Neutrophil (primary cell): ENCODE measurements around the gene IL1RAPL2.

Experiments used
- H3K27ac ChIP-seq: fragments of 200-600 bp; sonication (generic); 2 replicates; pipeline ENCODE4 v1.5.1; 2016; ENCODE audit warnings: mild to moderate bottlenecking, moderate library complexity
- H3K27me3 ChIP-seq: fragments of 200-600 bp; sonication (generic); 2 replicates; pipeline ENCODE4 v1.6.0; 2016; ENCODE audit warnings: mild to moderate bottlenecking
- H3K36me3 ChIP-seq: fragments of 200-600 bp; sonication (generic); 2 replicates; pipeline ENCODE4 v1.5.1; 2017
- H3K4me1 ChIP-seq, 2 experiments: fragments of 200-600 bp in 1 of 2; sonication (generic) in 1 of 2; 1 replicate in 1 of 2; 2 replicates in 1 of 2; pipeline versions ENCODE4 v1.5.1 to v1.6.1; 2013 to 2016; ENCODE audit warnings: low read depth in 1 of 2, low read length in 1 of 2, mild to moderate bottlenecking in 1 of 2, moderate library complexity in 1 of 2; ENCODE audit not compliant: control insufficient read depth in 1 of 2, insufficient read depth in 1 of 2
- H3K4me3 ChIP-seq, 2 experiments: fragments of 200-600 bp in 1 of 2; sonication (generic) in 1 of 2; 1 replicate in 1 of 2; 2 replicates in 1 of 2; pipeline ENCODE4 v1.5.1; 2013 to 2016; ENCODE audit warnings: low read depth in 1 of 2, low read length in 1 of 2, mild to moderate bottlenecking in 1 of 2, moderate library complexity in 1 of 2
- H3K9me3 ChIP-seq: fragments of 200-600 bp; sonication (generic); 2 replicates; pipeline ENCODE4 v1.5.1; 2016
- TF ChIP-seq, protein P1 (sequence below): fragments of 200-600 bp; sonication (generic); IDR thresholded peaks from 2 replicates; pipeline ENCODE4 v1.5.1; 2016; ENCODE audit warnings: antibody characterized with exemption

Gene IL1RAPL2

GRCh38 chrX:105553118-105553517 is 987.1 kb downstream of the IL1RAPL2 start:
- Histone ChIP-seq H3K9me3 (no peaks in the 10 kb centered on the region), H3K27me3 (no peaks in the 10 kb centered on the region), H3K4me1 (no peaks in the 10 kb centered on the region), H3K36me3 (no peaks in the 10 kb centered on the region), H3K27ac (no peak overlapping the region), H3K4me3 (no peak overlapping the region)
- TF ChIP-seq, protein P1, sequence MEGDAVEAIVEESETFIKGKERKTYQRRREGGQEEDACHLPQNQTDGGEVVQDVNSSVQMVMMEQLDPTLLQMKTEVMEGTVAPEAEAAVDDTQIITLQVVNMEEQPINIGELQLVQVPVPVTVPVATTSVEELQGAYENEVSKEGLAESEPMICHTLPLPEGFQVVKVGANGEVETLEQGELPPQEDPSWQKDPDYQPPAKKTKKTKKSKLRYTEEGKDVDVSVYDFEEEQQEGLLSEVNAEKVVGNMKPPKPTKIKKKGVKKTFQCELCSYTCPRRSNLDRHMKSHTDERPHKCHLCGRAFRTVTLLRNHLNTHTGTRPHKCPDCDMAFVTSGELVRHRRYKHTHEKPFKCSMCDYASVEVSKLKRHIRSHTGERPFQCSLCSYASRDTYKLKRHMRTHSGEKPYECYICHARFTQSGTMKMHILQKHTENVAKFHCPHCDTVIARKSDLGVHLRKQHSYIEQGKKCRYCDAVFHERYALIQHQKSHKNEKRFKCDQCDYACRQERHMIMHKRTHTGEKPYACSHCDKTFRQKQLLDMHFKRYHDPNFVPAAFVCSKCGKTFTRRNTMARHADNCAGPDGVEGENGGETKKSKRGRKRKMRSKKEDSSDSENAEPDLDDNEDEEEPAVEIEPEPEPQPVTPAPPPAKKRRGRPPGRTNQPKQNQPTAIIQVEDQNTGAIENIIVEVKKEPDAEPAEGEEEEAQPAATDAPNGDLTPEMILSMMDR: no peak

DNA sequence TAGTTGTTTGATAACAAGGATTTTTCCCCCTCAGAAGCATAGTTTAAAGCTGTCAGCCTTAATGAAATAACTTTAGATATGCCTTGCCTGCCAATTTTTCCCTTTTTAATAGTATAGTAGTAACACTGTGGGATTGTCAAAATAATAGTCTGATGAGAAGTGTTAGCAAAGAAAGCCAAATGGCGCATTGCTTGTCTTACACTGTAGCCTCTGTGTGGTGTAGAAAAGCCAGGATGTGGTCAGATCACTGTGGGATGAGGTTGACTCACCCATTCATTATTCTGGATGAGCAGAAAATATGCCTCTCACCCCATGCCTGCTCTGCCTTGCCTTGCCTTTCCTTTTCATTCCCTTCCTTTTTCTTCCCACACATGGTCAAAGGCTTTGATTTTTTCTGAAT is 998.5 kb downstream of the IL1RAPL2 start:
- no peak overlapping the region for H3K27ac ChIP-seq
- H3K27me3 ChIP-seq: no peaks in the 10 kb centered on the region
- H3K4me3 ChIP-seq: no peak overlapping the region
- no peaks in the 10 kb centered on the region for H3K9me3 ChIP-seq
- TF ChIP-seq, protein P1: no peak
- H3K36me3 ChIP-seq: no peaks in the 10 kb centered on the region
- no peaks in the 10 kb centered on the region for H3K4me1 ChIP-seq

- Histone ChIP-seq H3K9me3 (no peaks in the 10 kb centered on the region), H3K4me3 (no peak overlapping the region), H3K36me3 (no peaks in the 10 kb centered on the region), H3K27ac (no peak overlapping the region), H3K4me1 (no peaks in the 10 kb centered on the region), H3K27me3 (no peaks in the 10 kb centered on the region)
- TF ChIP-seq, protein P1: no peak
Observed at GRCh38 chrX:105565856-105566255, 999.9 kb downstream of the IL1RAPL2 start.

- Histone ChIP-seq H3K36me3 (no peaks in the 10 kb centered on the region), H3K4me1 (no peaks in the 10 kb centered on the region), H3K27me3 (no peaks in the 10 kb centered on the region), H3K9me3 (no peaks in the 10 kb centered on the region), H3K4me3 (no peak overlapping the region), H3K27ac (no peak overlapping the region)
- TF ChIP-seq, protein P1: no peak
Observed at GRCh38 chrX:105567082-105567481, 1001.1 kb downstream of the IL1RAPL2 start.

GRCh38 chrX:105608745-105609144 is 1042.7 kb downstream of the IL1RAPL2 start:
- no peak overlapping the region for H3K27ac ChIP-seq
- no peaks in the 10 kb centered on the region for H3K4me1 ChIP-seq
- H3K36me3 ChIP-seq: no peaks in the 10 kb centered on the region
- TF ChIP-seq, protein P1: no peak
- no peak overlapping the region for H3K4me3 ChIP-seq
- H3K27me3 ChIP-seq: no peaks in the 10 kb centered on the region
- H3K9me3 ChIP-seq: no peaks in the 10 kb centered on the region

DNA sequence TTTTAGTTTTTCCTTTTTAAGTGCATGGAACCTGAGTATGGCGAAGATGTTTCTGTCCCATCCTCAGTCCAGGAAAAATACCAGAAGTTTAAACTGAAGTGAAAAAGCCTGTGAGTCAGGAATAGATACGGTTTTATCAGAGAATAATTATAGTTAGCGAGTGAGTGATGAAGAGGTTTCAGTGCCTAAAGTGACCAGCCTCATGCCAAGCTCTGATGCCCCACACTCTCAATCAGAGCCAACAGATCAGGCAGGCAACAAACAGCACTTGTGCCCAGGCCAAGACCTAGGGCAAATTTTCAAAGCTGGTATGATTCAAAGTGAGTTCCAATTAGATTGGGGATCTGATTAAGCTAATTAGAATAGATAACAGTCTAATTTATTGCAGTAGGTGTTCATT is 1043.5 kb downstream of the IL1RAPL2 start:
- no peaks in the 10 kb centered on the region for H3K27me3 ChIP-seq
- TF ChIP-seq, protein P1: no peak
- no peaks in the 10 kb centered on the region for H3K4me1 ChIP-seq
- no peaks in the 10 kb centered on the region for H3K36me3 ChIP-seq
- no peaks in the 10 kb centered on the region for H3K9me3 ChIP-seq
- H3K27ac ChIP-seq: no peak overlapping the region
- H3K4me3 ChIP-seq: no peak overlapping the region
